Measurements from ENCODE around the gene SERTAD3.
A peak's percentile ranks its signal among the peaks of the same experiment; 100 is the strongest.
"Not testable (repeated sequence)": the region's sequence is repeated elsewhere in the genome, so short reads cannot be mapped to it uniquely, and the experiment has no call there.

The SERTAD3 gene

GRCh38 chr19:40457953-40458596 lies 13.9 kb upstream of the SERTAD3 start:
- DNase-seq: no peak

- no peak for DNase-seq
Observed at GRCh38 chr19:40457048-40457447, 12.9 kb upstream of the SERTAD3 start.

DNA sequence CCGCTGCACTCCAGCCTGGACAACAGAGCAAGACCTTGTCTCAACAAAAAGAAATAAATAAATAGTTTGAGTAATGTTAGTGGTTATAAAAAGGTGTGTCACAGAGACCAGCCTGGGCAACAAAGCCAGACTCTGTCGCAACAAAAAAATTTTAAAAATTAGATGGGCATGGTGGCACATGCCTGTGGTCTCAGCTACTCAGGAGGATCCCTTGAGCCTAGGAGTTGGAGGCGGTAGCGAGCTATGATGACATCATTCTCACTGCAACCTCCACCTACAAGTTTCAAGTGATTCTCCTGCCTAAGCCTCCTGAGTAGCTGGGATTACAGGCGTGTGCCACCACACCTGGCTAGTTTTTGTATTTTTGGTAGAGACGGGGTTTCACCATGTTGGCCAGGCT lies 9.8 kb upstream of the SERTAD3 start:
- not testable (repeated sequence) for DNase-seq

GRCh38 chr19:40453151-40453735 lies 9.1 kb upstream of the SERTAD3 start:
- no peak for DNase-seq

DNA sequence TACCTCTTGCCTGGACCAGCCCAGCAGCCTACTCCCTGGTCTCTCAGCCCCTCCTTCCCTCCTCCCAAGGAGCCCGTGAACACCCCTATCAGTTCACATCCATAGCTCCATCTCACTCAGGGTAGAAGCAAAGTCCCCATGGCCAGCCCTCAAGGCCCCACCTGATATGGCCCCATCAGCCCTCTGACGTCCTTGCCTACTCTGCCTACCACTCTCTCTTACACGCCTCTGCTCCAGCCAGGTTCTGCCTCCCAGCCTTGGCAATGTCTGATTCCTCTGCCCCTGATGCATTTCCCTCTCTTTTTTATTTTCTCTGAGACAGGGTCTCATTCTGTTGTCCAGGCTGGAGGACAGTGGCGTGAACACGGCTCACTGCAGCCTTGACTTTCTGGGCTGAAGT lies 7.9 kb upstream of the SERTAD3 start:
- no peak for DNase-seq

DNA sequence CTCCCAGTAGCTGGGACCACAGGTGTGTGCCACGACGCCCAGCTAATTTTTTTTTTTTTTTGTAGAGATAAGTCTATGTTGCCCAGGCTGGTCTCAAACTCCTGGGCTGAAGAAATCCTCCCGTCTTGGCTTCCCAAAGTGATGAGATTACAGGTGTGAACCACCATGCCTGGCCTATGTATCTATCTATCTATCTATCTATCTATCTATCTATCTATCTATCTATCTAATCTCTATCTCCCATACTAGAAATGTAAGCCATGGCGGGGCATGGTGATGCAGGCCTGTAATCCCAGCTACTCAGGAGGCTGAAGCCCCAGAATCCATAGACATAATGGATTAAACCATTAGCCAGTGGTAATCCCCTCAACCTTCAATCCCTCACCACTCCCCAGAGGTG lies 6.5 kb upstream of the SERTAD3 start:
- no peak for DNase-seq

DNA sequence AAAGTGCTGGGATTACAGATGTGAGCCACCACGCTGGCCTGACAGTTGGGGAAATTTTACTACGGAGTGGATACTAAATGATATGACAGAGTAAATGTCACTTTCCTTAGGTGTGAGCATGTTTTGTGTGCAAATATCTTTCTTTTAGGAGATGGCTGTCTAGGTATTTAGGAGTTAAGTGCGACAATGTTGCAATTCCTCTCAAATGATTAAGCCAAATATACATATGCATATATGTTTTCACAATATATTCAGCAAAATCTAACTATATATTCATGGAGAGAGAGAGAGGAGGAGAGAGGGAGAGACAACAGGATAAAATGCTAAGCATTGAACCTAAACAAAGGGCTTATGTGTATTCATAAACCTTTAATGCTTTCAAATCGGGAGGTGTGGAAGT lies 5.4 kb upstream of the SERTAD3 start:
- no peak for DNase-seq

GRCh38 chr19:40446263-40446784 lies 2.2 kb upstream of the SERTAD3 start:
- DNase-seq: no peak

DNA sequence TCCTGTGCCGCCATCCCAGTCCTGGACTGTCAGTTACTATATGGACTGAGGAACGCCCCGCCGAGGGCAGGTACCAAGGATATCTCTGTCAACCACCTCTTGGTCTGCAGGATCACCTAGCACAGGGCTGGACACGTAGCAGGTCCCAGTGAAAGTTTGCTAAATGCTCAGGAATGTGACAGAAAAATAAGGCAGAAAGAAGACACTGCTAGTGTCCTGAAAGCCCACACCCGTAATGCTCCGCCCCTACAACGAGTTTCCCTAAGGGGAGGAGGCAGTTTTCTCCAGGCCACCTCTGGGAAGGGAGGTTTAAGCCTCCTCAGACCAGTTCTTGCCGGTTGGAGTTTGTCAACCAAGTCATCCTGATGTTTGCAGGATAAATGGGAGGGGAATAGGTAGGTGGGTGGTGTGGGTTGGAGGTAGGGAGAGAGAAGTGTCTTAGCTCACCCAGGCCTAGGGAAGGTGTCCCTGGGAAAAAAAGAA lies 1.7 kb upstream of the SERTAD3 start:
- DNase-seq: no peak

DNA sequence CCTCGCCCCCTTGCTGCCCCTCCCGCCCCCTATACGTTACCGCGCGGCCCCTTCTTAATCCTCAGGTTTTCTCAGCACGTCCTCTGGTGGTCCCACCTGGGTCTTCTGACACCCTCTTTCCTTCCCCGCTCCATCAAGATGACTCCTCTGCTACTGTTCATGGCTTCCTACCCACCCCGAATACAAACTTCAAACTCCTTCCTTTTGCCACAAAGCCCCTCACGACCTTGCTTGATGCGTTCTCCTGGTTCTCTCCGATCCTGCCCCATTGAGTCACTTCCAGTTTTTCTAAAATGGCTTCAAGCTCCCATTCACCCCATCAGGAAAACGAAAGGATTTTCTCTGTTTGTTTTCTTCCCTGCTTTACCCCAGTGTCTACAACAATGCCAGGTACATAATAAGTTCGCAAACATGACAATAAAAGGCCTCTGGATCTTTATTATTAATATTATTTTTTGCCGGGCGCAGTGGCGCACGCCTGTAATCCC lies 734 bp upstream of the SERTAD3 start:
- no peak for DNase-seq

DNA sequence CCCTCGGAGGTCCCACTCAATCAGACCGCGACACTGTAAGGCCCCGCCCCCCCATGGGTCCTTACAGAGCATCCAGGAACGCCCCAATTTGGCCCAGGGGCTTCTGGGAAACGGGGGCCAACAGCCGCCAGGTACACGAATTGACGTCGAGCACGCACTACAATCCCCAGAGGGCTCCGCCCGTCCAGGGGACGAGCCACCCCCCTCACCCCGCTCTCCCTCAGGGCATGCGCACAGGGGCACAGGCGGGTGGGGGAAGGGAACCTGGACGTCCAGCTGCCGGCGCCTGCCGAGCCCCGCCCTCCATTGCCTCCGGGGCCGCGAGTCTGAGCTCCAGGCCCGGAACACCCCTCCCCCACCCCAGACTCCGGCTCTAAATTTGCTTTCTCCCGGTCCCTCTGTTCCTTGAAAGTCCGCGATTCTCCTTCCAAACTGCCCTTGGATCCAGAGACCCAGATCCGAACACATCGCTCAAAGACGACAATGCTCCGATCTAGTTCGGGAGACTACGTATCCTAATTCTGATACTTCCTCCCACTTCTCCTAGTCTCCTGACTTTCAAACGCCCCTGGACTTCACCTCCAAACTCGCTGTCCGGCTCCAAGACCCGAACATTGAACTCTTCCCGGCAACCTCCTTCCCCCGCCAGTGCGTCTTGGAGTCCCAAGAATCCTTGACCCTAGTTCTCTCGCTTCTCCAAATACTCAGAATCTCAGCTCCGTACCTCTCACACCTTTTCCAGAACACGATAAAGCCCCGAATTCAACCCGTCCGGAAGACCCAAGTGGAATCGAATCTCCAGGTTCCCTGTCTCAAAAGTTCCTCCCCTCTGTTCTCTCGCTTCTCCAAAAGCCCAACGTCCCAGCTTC lies 770 bp downstream of the SERTAD3 start:
- DNase-seq: peak; percentile 94

DNA sequence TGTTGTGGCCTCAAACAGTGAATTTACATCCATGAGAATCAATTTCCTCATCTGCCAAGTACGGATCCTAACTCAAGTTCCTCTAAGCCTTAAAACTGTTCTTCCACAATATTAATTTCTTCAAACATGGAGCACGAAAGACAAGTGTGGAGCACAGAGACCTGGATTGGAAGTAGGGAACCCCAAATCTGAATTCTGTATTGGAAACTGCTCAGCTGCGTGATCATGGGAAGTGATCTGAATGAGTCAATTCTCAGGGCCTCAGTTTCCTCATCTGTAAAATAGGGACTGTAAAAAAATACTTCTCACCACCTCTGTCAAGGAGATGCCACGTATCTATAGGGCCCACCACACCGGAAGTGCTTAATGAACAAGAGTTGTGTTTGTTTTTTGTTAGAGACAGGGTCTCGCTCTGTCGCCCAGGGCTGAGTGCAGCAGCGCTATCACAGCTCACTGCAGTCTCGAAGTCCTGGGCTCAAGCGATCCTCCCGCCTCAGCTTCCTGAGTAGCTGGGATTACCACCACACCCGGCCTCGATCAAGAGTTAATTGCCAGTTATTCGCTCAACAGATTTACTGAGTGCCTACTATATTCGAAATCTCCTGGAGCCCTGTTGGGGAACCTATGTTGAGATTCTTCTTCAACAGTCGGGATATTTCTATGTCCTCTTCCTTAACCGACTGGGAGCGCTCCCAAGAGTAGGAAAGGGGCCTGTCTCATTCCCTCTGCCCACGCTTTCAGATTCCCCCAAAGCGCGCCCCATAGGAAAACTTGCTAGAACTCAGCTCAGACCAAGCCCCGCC lies 1.6 kb downstream of the SERTAD3 start:
- no peak for DNase-seq

GRCh38 chr19:40441719-40442253 lies 2.3 kb downstream of the SERTAD3 start:
- DNase-seq: no peak

- no peak for DNase-seq
Observed at GRCh38 chr19:40438284-40438683, 5.9 kb downstream of the SERTAD3 start.

- DNase-seq: peak; percentile 43
Observed at GRCh38 chr19:40433391-40434216, 10.5 kb downstream of the SERTAD3 start.

DNA sequence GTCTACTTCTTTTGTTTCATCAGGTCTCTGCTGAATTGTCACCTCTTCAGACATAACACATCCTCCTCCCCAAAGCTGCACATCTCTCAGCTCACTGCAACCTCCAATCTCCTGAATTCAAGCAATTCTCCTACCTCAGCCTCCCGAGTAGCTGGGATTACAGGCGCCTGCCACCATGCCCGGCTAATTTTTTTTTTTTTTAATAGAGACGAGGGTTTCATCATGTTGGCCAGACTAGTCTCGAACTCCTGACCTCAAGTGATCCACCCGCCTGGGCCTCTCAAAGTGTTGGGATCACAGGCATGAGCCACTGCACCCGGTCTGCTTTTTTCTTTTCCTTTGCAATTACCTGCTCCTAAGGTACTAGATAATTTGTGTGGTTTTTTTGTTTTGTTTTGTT lies 11.4 kb downstream of the SERTAD3 start:
- not testable (repeated sequence) for DNase-seq

DNA sequence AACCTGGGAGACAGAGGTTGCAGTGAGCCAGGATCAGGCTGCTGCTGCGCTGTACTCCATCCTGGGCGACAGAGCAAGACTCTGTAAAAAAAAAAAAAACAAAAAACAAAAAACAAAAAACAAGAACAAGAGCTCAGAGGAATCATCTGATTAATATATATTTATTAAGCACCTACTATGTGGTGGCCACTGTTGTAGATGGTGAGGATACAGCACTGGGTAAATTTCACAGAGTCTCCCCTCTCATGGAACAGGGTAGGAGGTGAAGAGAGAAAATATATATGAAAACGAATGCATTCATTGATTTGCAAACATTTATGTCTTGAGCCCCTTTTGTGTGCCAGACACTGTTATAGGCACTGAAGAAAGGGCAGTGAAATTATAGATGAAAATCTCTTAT lies 12.4 kb downstream of the SERTAD3 start:
- DNase-seq: no peak

DNA sequence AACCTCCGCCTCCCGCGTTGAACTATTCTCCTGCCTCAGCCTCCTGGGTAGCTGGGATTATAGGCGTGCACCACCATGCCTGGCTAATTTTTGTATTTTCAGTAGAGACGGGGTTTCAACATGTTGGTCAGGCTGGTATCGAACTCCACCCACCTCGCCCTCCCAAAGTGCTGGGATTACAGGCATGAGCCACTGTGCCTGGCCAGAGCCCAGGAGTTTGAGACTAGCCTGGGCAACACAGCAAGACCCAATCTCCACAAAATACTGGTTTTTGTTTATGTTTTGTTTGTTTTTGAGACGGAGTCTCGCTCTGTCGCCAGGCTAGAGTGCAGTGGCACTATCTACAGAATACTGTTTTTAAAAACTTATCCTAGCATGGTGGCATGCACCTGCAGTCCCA lies 13.9 kb downstream of the SERTAD3 start:
- DNase-seq: not testable (repeated sequence)

DNA sequence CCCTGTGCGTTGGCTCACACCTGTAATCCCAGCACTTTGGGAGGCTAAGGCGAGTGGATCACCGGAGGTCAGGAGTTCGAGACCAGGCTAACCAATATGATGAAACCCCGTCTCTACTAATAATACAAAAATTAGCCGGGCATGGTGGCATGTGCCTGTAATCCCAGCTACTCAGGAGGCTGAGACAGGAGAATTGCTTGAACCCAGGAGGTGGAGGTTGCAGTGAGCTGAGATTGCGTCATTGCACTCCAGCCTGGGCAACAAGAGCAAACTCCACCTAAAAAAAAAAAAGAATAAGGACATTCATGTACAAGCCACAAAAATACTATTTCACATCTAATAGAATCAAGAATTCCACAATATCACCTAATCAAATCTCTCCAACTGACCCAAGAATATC lies 15.9 kb downstream of the SERTAD3 start:
- DNase-seq: not testable (repeated sequence)

DNA sequence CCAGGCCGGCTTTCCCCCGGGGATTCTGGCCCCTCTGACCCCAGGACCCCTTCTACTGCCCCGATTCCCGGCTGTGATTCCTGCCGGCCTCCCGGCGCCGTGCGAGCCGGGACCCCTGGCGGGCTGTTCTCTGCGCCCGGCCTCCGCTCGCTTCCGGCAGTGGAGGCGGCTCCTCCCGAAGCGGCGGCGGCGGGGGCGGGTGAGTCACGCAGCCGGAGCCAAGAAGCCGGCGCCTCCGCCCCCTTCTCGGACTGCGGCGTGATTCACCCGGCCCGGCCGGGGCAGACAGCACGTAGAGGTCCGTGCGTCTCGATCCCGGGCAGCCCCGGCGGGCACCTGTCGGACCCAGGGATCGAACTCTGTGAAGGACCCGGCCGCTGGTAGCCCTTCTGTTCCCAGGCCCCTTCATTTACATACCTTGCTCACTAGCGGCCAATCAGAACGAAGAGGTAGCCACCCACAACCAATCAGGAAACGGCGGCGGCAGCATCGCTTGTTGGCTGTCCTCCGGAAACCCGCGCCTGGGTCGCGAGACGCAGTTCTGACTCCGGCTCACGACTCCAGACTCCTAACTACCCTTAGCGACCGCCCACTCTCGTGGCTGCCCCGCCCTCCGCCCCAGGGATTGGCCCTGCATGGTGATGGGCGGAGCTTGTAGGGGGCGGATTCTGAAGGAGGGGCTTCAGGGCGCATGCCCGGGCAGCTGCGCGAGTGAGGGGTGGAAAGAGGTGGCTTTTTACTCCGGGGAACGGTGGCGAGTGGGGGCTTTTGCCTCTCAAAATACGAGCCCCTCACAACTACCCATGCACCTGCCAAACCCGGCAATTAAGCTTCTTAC lies 18.5 kb downstream of the SERTAD3 start, which contains the start of gene SERTAD1:
Gene SERTAD1, minus strand, starts transcription at position 543 of the 838 bp plus-strand sequence. CDS start 2,446 bp downstream, outside the sequence.
- DNase-seq: peak; percentile 100
